ENCODE data around the gene SREBF2.

Gene SREBF2

GRCh38 chr22:41900652-41901312 is 67.9 kb downstream of the SREBF2 start:
- Histone ChIP-seq H3K9me3 (ENCODE audit: control insufficient read depth, low read length) (no peaks in the 10 kb centered on the region), H3K4me2 (ENCODE audit: low read length) (no peak overlapping the region), H3K27me3 (ENCODE audit: control insufficient read depth, insufficient read depth, low read length) (no peaks in the 10 kb centered on the region), H3K27ac (no peak overlapping the region), H3K4me3 (ENCODE audit: low read depth, low read length) (no peak overlapping the region), H3K79me2 (no peaks in the 10 kb centered on the region), H3K4me1 (no peaks in the 10 kb centered on the region), H3K9ac (no peak overlapping the region), H3K36me3 (ENCODE audit: control insufficient read depth, insufficient read depth, low read length) (no peaks in the 10 kb centered on the region), H2AFZ (no peak overlapping the region)
- TF ChIP-seq CTCF (IDR thresholded peaks at IDR 0.05) = no peak

- H3K36me3 ChIP-seq (ENCODE audit: control insufficient read depth, insufficient read depth, low read length) = no peaks in the 10 kb centered on the region
- no peak for TF ChIP-seq CTCF (IDR thresholded peaks at IDR 0.05)
Observed at GRCh38 chr22:41902016-41902415, 69.1 kb downstream of the SREBF2 start.

GRCh38 chr22:41902932-41903421 is 70.1 kb downstream of the SREBF2 start:
- Histone ChIP-seq H3K4me2 (ENCODE audit: low read length) (no peak overlapping the region), H3K4me1 (no peaks in the 10 kb centered on the region), H3K9ac (no peak overlapping the region), H3K27ac (no peak overlapping the region), H3K4me3 (ENCODE audit: low read depth, low read length) (no peak overlapping the region), H3K36me3 (ENCODE audit: control insufficient read depth, insufficient read depth, low read length) (no peaks in the 10 kb centered on the region), H3K79me2 (no peaks in the 10 kb centered on the region), H3K9me3 (ENCODE audit: control insufficient read depth, low read length) (no peaks in the 10 kb centered on the region), H2AFZ (no peak overlapping the region), H3K27me3 (ENCODE audit: control insufficient read depth, insufficient read depth, low read length) (no peaks in the 10 kb centered on the region)
- TF ChIP-seq CTCF (IDR thresholded peaks at IDR 0.05) = no peak

More at GRCh38 chr22:41902016-41902415, 69.1 kb downstream of the SREBF2 start:
- Histone ChIP-seq H3K9me3 (ENCODE audit: control insufficient read depth, low read length) (no peaks in the 10 kb centered on the region), H3K79me2 (no peaks in the 10 kb centered on the region), H3K9ac (no peak overlapping the region), H3K27ac (no peak overlapping the region), H3K4me2 (ENCODE audit: low read length) (no peak overlapping the region), H3K4me3 (ENCODE audit: low read depth, low read length) (no peak overlapping the region), H2AFZ (no peak overlapping the region), H3K4me1 (no peaks in the 10 kb centered on the region), H3K27me3 (ENCODE audit: control insufficient read depth, insufficient read depth, low read length) (no peaks in the 10 kb centered on the region)

- Histone ChIP-seq H2AFZ (no peak overlapping the region), H3K9ac (no peak overlapping the region), H3K4me1 (no peaks in the 10 kb centered on the region), H3K36me3 (ENCODE audit: control insufficient read depth, insufficient read depth, low read length) (no peaks in the 10 kb centered on the region), H3K9me3 (ENCODE audit: control insufficient read depth, low read length) (no peaks in the 10 kb centered on the region), H3K79me2 (no peaks in the 10 kb centered on the region), H3K4me2 (ENCODE audit: low read length) (no peak overlapping the region), H3K4me3 (ENCODE audit: low read depth, low read length) (no peak overlapping the region), H3K27me3 (ENCODE audit: control insufficient read depth, insufficient read depth, low read length) (no peaks in the 10 kb centered on the region), H3K27ac (no peak overlapping the region)
- TF ChIP-seq CTCF (IDR thresholded peaks at IDR 0.05) = no peak
Observed at GRCh38 chr22:41904450-41905410, 71.8 kb downstream of the SREBF2 start.

Data from parathyroid adenoma (tissue), 2 donors.